ENCODE measurements around the gene FBXO40.
"Not testable (repeated sequence)": the region's sequence is repeated elsewhere in the genome, so short reads cannot be mapped to it uniquely, and the experiment has no call there.

The FBXO40 gene

DNA sequence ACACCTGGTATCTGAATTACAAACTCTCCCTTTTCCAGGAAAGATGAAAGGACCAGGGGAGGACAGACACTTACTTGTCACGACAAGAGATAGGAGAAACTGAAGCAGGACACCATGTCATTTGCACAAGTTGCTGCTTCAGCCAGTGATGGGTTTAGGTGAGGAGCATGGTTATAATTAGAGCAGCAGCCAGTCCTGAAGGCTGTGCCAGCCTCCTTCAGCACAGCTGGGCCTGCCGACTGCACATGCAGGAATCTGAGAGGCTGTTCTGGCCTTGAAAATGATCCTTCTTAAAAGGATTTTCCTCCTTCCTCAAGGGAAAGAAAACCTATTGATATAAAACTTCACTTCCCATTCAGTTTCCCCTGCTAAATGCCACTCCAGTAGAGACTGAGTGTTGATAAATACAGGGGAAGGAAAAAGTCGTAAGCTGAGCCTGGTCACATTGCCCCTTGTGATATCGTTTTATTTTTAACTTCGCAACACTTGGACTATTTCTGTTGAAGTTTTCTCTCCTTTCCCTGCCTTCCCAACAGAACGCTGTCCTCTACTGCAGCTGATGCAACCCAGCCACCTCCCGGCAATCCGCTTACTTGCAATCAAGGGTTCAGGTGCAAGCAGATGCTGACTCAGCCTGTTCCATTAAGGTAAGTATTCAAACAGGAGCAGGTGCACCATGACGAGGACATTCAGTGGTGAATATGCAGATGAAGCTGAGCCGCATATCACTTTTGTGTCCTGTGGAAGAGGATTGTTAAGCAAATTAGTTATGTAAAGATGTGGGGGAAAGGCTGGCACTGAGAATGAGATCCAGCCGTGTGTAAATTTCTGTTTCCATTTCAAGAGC lies at the start of gene FBXO40:
FBXO40 (plus strand) TSS at position 524 of the 847 bp plus-strand sequence. CDS start 27,197 bp downstream, outside the sequence.
- no peak for DNase-seq (ENCODE audit: low read depth)

- DNase-seq (ENCODE audit: low read depth), result no peak
Observed at GRCh38 chr3:121545049-121545573, 48.1 kb upstream of the FBXO40 start.

DNA sequence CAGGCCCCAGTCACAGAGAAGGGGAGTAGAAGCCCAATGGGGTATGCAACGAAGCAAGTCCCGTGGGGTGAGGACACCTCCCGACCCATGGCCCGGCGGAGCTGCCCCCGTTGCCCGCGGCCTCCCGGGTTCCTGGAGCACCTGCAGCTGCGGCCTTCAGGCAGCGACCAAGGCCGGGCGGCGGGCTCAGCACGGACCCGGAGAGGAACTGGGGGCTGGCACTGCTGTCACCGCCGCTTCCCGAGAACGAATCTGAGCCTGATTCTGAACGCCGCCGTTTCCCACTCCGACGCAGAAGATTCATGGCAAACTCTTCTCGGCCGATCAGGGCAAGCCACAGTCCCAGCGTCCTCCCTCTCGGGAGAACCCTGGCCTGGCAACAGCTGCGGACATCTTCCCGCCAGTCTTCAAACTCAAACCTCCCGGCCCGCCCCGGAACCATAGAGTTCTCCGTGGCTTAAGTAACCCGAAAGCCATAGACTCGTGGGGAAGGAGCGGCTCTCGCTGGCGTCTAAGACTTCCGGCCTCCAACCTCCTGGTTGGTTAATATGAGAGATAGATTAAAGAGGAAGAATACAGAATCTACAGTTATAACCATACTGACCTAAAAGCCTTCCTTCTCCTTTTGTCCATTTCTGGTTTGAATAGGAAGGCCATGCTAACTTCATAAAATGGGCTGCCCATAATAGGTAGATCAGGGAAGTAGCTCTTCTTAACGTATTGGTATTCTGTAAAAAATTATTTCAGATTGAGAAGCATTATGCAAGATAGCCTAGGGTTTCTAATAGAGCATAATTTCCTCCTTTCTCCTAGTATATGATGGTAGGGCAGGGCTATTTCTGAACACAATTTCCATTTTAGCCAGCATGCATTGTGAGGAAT lies 47.4 kb upstream of the FBXO40 start, which contains the start of gene POLQ:
POLQ (minus strand) TSS at position 415 of the 882 bp plus-strand sequence; CDS start at position 304, 111 bp downstream.
- peak; percentile 76 for DNase-seq (ENCODE audit: low read depth)

DNA sequence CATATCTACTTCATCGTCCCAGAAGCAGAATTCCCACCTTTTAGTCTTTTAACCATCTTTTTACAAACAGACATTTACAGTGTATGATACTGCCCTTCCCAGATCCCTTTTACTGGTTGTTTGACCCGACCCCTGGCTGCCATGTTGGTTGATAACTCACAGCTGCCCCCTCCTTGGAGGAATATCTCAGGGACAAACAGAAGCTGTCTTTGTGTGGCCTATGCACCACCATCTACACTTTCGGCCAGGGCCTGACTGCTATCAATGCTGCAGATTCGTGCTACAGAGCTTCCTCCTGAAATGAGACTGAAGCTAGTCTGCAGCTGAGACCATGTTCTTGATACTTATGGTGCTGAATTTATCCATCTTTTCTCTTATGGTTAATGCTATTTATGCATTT lies 40.8 kb upstream of the FBXO40 start:
- DNase-seq (ENCODE audit: low read depth), result no peak

- DNase-seq (ENCODE audit: low read depth), result no peak
Observed at GRCh38 chr3:121552797-121553196, 40.4 kb upstream of the FBXO40 start.

- no peak for DNase-seq (ENCODE audit: low read depth)
Observed at GRCh38 chr3:121557426-121557934, 35.7 kb upstream of the FBXO40 start.

- no peak for DNase-seq (ENCODE audit: low read depth)
Observed at GRCh38 chr3:121562148-121562547, 31.0 kb upstream of the FBXO40 start.

DNA sequence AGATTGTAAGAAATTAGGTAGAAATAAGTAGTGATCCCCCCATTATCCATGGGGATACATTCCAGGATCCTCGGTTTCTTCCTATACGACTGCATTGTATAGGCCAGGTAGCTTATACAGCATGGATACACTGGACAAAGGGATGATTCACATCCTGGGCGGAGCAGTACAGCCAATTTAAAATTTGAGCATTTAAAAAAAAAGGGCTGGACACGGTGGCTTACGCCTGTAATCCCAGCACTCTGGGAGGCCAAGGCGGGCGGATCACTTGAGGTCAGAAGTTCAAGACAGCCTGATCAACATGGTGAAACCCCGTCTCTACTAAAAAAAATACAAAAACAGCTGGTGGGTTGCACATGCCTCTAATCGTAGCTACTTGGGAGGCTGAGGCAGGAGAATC lies 26.4 kb upstream of the FBXO40 start:
- no peak for DNase-seq (ENCODE audit: low read depth)

GRCh38 chr3:121567649-121568048 lies 25.5 kb upstream of the FBXO40 start, which contains the start of gene ARGFX:
Gene ARGFX (plus strand): TSS chr3:121567949. CDS start chr3:121570714, 2,765 bp downstream.
- DNase-seq (ENCODE audit: low read depth), result no peak

GRCh38 chr3:121574449-121574848 lies 18.7 kb upstream of the FBXO40 start:
- DNase-seq (ENCODE audit: low read depth), result no peak

GRCh38 chr3:121581691-121582090 lies 11.5 kb upstream of the FBXO40 start:
- no peak for DNase-seq (ENCODE audit: low read depth)

DNA sequence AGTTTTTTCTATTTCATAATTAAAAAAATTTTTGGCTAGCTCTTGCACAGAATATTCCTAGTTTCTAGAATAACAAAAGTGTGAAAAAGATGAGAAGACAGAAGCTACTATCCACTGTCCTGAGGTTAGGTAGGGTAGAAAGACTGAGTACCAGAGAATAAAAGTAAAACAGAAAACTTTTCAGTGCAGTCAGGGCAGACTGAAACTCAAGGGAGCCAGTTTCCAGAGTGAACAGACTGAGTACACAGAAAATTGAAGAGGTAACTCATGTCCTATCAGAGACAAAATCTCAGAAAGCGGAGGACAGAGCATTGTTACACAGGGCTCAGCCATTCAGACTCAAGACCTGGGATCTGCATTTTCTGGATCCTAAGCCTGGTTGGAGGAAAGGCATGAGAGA lies 8.8 kb upstream of the FBXO40 start:
- DNase-seq (ENCODE audit: low read depth), result no peak

DNA sequence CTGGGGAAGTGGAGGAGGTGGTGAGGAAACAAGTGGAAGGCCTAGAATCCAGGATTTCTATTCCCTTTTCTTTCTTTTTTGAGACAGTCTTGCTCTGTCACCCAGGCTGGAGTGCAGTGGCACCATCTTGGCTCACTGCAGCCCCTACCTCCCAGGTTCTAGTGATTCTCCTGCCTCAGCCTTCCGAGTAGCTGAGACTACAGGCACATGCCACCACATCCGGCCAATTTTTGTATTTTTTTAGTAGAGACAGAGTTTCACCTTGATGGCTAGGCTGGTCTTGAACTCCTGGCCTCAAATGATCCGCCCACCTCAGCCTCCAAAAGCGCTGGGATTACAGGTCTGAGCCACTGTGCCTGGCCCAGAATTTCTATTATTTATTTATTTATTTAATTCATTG lies 627 bp downstream of the FBXO40 start:
- not testable (repeated sequence) for DNase-seq (ENCODE audit: low read depth)

- DNase-seq (ENCODE audit: low read depth), result no peak
Observed at GRCh38 chr3:121594850-121595249, 1.7 kb downstream of the FBXO40 start.

- DNase-seq (ENCODE audit: low read depth), result no peak
Observed at GRCh38 chr3:121595765-121596406, 2.7 kb downstream of the FBXO40 start.

- DNase-seq (ENCODE audit: low read depth), result no peak
Observed at GRCh38 chr3:121598564-121598963, 5.4 kb downstream of the FBXO40 start.

- DNase-seq (ENCODE audit: low read depth), result not testable (repeated sequence)
Observed at GRCh38 chr3:121599900-121600299, 6.7 kb downstream of the FBXO40 start.

DNA sequence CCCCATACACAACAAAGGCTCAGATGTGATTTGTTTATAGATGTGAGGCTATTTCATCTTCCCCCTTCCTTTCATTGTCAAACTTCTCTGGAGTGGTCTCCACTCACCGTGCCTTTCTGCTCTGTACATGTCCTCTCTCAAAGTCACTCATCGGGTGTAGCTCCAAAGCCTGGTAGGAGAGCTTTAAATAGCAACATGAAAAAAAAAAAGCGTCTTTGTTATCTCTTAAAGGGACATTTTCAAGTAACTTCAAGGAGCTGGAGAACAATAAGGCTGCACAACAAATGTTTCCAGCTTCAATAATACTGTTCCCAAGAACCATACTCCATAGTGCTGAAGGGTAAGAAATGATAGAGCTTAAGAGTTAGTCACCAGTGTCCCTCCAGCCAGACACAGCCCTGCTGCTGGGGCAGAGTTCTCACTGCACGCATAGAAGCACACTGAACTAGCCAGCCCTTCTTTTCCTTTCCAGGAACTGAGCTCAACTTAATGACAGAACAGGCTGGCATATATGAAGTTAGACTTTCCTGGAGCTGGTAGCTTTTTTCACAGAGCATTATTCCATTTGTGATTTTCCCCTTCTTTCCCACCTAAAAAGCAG lies 8.1 kb downstream of the FBXO40 start:
- no peak for DNase-seq (ENCODE audit: low read depth)

- no peak for DNase-seq (ENCODE audit: low read depth)
Observed at GRCh38 chr3:121604759-121605158, 11.6 kb downstream of the FBXO40 start.

GRCh38 chr3:121606106-121606505 lies 12.9 kb downstream of the FBXO40 start:
- DNase-seq (ENCODE audit: low read depth), result no peak

- DNase-seq (ENCODE audit: low read depth), result no peak
Observed at GRCh38 chr3:121619691-121620090, 26.5 kb downstream of the FBXO40 start.

All from activated T-cell treated with anti-CD3 and anti-CD28 coated beads for 48 hours (primary cell).